Neural progenitor cell (in vitro differentiated cells): ENCODE data around the gene DPP3.

ENCODE experiments used
- EZH2 ChIP-seq: fragments of 200-600 bp; sonication (generic); IDR thresholded peaks from 2 replicates; pipeline ENCODE4 v1.6.1; 2017; ENCODE audit warnings: antibody characterized with exemption, mild to moderate bottlenecking, moderate library complexity
- EZH2phosphoT487 ChIP-seq: fragments of 200-600 bp; sonication (generic); IDR thresholded peaks from 2 replicates; pipeline ENCODE4 v1.6.1; 2017; ENCODE audit warnings: antibody characterized with exemption
- TF ChIP-seq, protein P1 (sequence below): fragments of 200-600 bp; sonication (generic); IDR thresholded peaks from 2 replicates; pipeline ENCODE4 v1.5.1; 2017; ENCODE audit warnings: antibody characterized with exemption, mild to moderate bottlenecking

DNA sequence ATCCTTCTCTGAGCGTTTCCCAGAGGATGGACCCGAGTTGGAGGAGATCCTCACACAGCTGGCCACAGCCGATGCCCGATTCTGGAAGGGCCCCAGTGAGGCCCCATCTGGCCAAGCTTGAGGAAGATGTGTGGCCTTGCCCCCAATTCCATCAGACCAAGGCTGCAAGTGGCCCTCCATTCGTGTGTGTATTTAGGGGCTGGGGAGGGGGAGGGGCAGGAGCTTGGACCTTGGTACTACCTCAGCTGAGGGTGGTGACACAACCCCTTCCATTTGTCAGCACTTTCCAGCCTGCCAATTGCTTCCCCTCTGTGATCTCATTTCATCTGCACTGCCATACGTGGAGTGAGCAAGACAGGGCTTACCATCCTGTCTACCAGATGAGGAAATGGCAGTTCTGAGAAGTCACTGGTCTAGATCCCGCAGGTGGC is 28.9 kb downstream of the DPP3 start:
- TF ChIP-seq, protein P1, sequence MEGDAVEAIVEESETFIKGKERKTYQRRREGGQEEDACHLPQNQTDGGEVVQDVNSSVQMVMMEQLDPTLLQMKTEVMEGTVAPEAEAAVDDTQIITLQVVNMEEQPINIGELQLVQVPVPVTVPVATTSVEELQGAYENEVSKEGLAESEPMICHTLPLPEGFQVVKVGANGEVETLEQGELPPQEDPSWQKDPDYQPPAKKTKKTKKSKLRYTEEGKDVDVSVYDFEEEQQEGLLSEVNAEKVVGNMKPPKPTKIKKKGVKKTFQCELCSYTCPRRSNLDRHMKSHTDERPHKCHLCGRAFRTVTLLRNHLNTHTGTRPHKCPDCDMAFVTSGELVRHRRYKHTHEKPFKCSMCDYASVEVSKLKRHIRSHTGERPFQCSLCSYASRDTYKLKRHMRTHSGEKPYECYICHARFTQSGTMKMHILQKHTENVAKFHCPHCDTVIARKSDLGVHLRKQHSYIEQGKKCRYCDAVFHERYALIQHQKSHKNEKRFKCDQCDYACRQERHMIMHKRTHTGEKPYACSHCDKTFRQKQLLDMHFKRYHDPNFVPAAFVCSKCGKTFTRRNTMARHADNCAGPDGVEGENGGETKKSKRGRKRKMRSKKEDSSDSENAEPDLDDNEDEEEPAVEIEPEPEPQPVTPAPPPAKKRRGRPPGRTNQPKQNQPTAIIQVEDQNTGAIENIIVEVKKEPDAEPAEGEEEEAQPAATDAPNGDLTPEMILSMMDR: no peak
- no peak for TF ChIP-seq EZH2
- TF ChIP-seq EZH2phosphoT487: no peak
